Endothelial cell of umbilical vein (primary cell): ENCODE data around the gene SKI.

Experiments used
- EZH2 ChIP-seq: IDR thresholded peaks from 2 replicates; pipeline ENCODE4 v1.6.1; 2012; ENCODE audit warnings: borderline replicate concordance, low read depth, mild to moderate bottlenecking, moderate library complexity, low read length, inconsistent platforms; ENCODE audit not compliant: severe bottlenecking
- MAX ChIP-seq: IDR thresholded peaks from 2 replicates; pipeline ENCODE4 v1.6.1; 2011; ENCODE audit not compliant: insufficient read depth, insufficient read length

GRCh38 chr1:2346691-2347408, 118.7 kb downstream of the SKI start:
- TF ChIP-seq EZH2 (no peak), MAX (no peak)
